Measurements from ENCODE around the gene DLGAP3.
A peak's percentile ranks its signal among the peaks of the same experiment; 100 is the strongest.

DLGAP3 gene

DNA sequence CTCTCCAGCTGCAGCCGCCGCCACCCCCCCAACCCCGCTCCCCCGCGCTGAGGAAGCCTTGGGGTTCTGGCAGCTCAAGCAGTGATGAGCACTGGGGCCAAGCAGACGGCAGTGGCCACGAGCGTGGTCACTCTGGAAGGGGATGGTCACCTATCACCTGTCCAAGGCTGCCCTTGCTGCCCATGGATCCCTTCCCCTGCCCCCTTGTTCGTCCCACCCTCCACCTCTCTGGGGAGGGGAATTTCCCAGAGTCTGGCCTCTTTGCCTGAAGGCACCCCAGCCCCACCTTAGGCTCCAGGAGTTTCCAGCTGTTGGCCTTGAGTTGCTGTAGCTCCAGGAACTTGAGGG, 62.7 kb downstream of the DLGAP3 start:
- no peak overlapping the region for H3K27ac ChIP-seq (replicated peaks; ENCODE audit: low read length)
- H3K23ac ChIP-seq (ENCODE audit: low read depth, low read length, poor library complexity): peak overlapping the region; percentile 70
- H2BK120ac ChIP-seq (ENCODE audit: low read depth, low read length): no peak overlapping the region
- no peak overlapping the region for H3K14ac ChIP-seq (ENCODE audit: low read length)
- peak overlapping the region; percentile 6 for H3K18ac ChIP-seq (ENCODE audit: low read length)
- no peaks in the 10 kb centered on the region for H3K79me1 ChIP-seq (ENCODE audit: low read depth, low read length)
- H3K27me3 ChIP-seq (ENCODE audit: control insufficient read depth in 3 of 3, insufficient read depth in 3 of 3, low read depth in 1 of 3, low read length in 3 of 3): peaks cover 0 to 30% (median 4%) of the 10 kb centered on the region in 3 experiments
- no peaks in the 10 kb centered on the region for H3K9me3 ChIP-seq (replicated peaks in 1 of 2; ENCODE audit: control insufficient read depth in 2 of 2, insufficient read depth in 1 of 2, low read depth in 1 of 2, low read length in 2 of 2)
- no peak overlapping the region for H3K9ac ChIP-seq (ENCODE audit: low read depth, low read length, poor library complexity)
- no peak overlapping the region for H4K8ac ChIP-seq (ENCODE audit: low read depth, low read length)
- H3K4me1 ChIP-seq (ENCODE audit: control insufficient read depth in 2 of 2, insufficient read depth in 1 of 2, low read depth in 1 of 2, low read length in 2 of 2): peaks cover 0 to 1% of the 10 kb centered on the region in 2 donors
- no peak overlapping the region for H4K91ac ChIP-seq (ENCODE audit: low read depth, low read length, poor library complexity)
- peak overlapping the region; percentile 93 for H2AFZ ChIP-seq (ENCODE audit: low read length)
- no peak overlapping the region for H3K4ac ChIP-seq (ENCODE audit: low read length)
- no peak overlapping the region for H3K4me2 ChIP-seq (ENCODE audit: insufficient read depth, low read length, poor library complexity, severe bottlenecking)
- H3K4me3 ChIP-seq (ENCODE audit: low read length in 2 of 2): no peak overlapping the region
- H3K36me3 ChIP-seq (replicated peaks in 1 of 2; ENCODE audit: control insufficient read depth in 2 of 2, insufficient read depth in 2 of 2, low read length in 2 of 2): no peaks in the 10 kb centered on the region
- H2AK5ac ChIP-seq (ENCODE audit: low read depth, low read length): peak overlapping the region; percentile 60
- WGBS, 2 donors (ENCODE audit: extremely low coverage in 2 of 2, insufficient read length in 2 of 2, insufficient replicate concordance in 1 of 2): no CpG with 5 or more reads among the region's 9 CpGs
- DNase-seq (ENCODE audit: low spot score): no peak
- H2BK5ac ChIP-seq (ENCODE audit: low read length): no peak overlapping the region
- H2BK12ac ChIP-seq (ENCODE audit: low read length): no peak overlapping the region
- H2BK15ac ChIP-seq (ENCODE audit: low read length): no peak overlapping the region

DNA sequence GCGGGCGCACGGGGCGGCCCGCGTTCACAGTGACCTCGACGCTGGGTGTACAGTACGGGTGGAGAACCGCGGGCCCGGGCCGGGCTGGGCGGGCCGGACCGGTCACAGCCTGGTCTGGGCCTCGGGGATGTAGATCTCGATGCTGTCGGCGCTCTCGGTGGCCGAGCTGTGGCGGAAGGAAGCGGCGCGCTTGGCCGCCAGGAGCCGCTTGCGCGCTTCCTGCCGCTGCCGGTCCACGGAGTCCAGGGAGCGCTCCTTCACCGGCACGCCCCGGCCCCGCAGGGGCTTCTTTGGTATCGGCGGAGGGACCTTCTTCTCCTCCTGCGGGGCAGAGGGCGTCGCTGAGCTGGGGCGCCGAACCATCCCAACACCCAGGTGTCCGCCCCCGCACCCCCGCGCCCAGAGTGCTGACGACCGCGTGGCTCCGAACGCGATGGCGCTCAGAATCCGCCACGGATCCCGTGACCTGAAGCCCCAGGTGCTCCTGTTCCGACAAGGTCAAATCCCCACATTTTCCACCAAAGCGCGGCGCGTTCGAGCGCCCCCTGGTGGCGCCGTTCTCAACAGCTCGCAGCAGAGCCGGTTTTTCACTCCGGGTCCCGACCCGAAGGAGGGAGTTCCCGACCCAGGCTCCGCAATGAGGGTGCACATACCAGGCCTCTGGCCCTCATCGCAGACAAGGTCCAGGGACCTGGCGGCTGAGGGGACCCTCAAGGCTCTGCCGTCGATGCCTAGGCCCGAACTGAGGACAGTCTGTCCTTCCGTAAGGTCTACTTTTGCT, 63.3 kb downstream of the DLGAP3 start:
- H3K79me1 ChIP-seq (ENCODE audit: low read depth, low read length): no peaks in the 10 kb centered on the region
- H2BK12ac ChIP-seq (ENCODE audit: low read length): no peak overlapping the region
- peaks cover 0 to 30% (median 4%) of the 10 kb centered on the region in 3 experiments for H3K27me3 ChIP-seq (ENCODE audit: control insufficient read depth in 3 of 3, insufficient read depth in 3 of 3, low read depth in 1 of 3, low read length in 3 of 3)
- H3K36me3 ChIP-seq (replicated peaks in 1 of 2; ENCODE audit: control insufficient read depth in 2 of 2, insufficient read depth in 2 of 2, low read length in 2 of 2): no peaks in the 10 kb centered on the region
- no peak overlapping the region for H2BK5ac ChIP-seq (ENCODE audit: low read length)
- H4K91ac ChIP-seq (ENCODE audit: low read depth, low read length, poor library complexity): no peak overlapping the region
- peak; percentile 80 for DNase-seq (ENCODE audit: low spot score)
- H3K27ac ChIP-seq (replicated peaks; ENCODE audit: low read length): no peak overlapping the region
- H4K8ac ChIP-seq (ENCODE audit: low read depth, low read length): peak overlapping the region; percentile 9
- H2BK120ac ChIP-seq (ENCODE audit: low read depth, low read length): no peak overlapping the region
- peak overlapping the region; percentile 39 to 83 for H3K4me3 ChIP-seq (ENCODE audit: low read length in 2 of 2)
- peak overlapping the region; percentile 25 for H3K14ac ChIP-seq (ENCODE audit: low read length)
- H2AFZ ChIP-seq (ENCODE audit: low read length): peak overlapping the region; percentile 93
- no peak overlapping the region for H3K4ac ChIP-seq (ENCODE audit: low read length)
- H3K9me3 ChIP-seq (replicated peaks in 1 of 2; ENCODE audit: control insufficient read depth in 2 of 2, insufficient read depth in 1 of 2, low read depth in 1 of 2, low read length in 2 of 2): no peaks in the 10 kb centered on the region
- H3K4me2 ChIP-seq (ENCODE audit: insufficient read depth, low read length, poor library complexity, severe bottlenecking): peak overlapping the region; percentile 96
- H2BK15ac ChIP-seq (ENCODE audit: low read length): no peak overlapping the region
- peak overlapping the region; percentile 70 for H3K23ac ChIP-seq (ENCODE audit: low read depth, low read length, poor library complexity)
- WGBS, 2 donors (ENCODE audit: extremely low coverage in 2 of 2, insufficient read length in 2 of 2, insufficient replicate concordance in 1 of 2): no CpG with 5 or more reads among the region's 81 CpGs
- peak overlapping the region; percentile 66 for H3K9ac ChIP-seq (ENCODE audit: low read depth, low read length, poor library complexity)
- H3K4me1 ChIP-seq (ENCODE audit: control insufficient read depth in 2 of 2, insufficient read depth in 1 of 2, low read depth in 1 of 2, low read length in 2 of 2): peaks cover 0 to 1% of the 10 kb centered on the region in 2 donors
- peak overlapping the region; percentile 64 for H2AK5ac ChIP-seq (ENCODE audit: low read depth, low read length)
- peak overlapping the region; percentile 86 for H3K18ac ChIP-seq (ENCODE audit: low read length)

DNA sequence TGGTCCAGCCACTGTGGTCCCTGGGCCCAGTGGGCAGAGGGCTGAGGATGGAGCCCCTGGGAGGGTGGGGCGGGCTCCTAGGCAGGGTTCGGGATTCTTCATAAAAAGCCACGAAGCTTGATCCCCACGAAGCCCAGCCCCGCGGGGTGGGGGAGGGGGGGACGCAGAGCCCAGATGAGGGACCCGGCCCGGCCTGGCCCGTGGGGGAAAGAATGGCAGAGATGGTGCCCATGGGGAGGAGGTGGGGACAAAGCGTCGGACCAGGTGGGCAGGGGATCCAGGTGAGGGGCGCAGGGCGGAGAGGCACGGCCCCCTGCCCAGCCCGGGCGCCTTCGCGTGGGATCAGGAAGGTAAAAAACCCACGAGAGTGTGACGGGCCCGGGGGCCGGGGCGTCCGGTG, 63.9 kb downstream of the DLGAP3 start:
- DNase-seq (ENCODE audit: low spot score): no peak
- H3K4me1 ChIP-seq (ENCODE audit: control insufficient read depth in 2 of 2, insufficient read depth in 1 of 2, low read depth in 1 of 2, low read length in 2 of 2): peaks cover 0 to 1% of the 10 kb centered on the region in 2 donors
- H3K36me3 ChIP-seq (replicated peaks in 1 of 2; ENCODE audit: control insufficient read depth in 2 of 2, insufficient read depth in 2 of 2, low read length in 2 of 2): no peaks in the 10 kb centered on the region
- peak overlapping the region; percentile 29 for H3K4ac ChIP-seq (ENCODE audit: low read length)
- peak overlapping the region; percentile 86 for H3K18ac ChIP-seq (ENCODE audit: low read length)
- no peaks in the 10 kb centered on the region for H3K79me1 ChIP-seq (ENCODE audit: low read depth, low read length)
- H2BK120ac ChIP-seq (ENCODE audit: low read depth, low read length): no peak overlapping the region
- peak overlapping the region; percentile 9 for H4K8ac ChIP-seq (ENCODE audit: low read depth, low read length)
- no peak overlapping the region for H2BK12ac ChIP-seq (ENCODE audit: low read length)
- no peak overlapping the region for H2BK5ac ChIP-seq (ENCODE audit: low read length)
- H4K91ac ChIP-seq (ENCODE audit: low read depth, low read length, poor library complexity): no peak overlapping the region
- peak overlapping the region; percentile 21 for H3K23ac ChIP-seq (ENCODE audit: low read depth, low read length, poor library complexity)
- H2AK5ac ChIP-seq (ENCODE audit: low read depth, low read length): peak overlapping the region; percentile 64
- H2BK15ac ChIP-seq (ENCODE audit: low read length): no peak overlapping the region
- no CpG with 5 or more reads among the region's 25 CpGs for WGBS, 2 donors (ENCODE audit: extremely low coverage in 2 of 2, insufficient read length in 2 of 2, insufficient replicate concordance in 1 of 2)
- H2AFZ ChIP-seq (ENCODE audit: low read length): peak overlapping the region; percentile 93
- no peaks in the 10 kb centered on the region for H3K9me3 ChIP-seq (replicated peaks in 1 of 2; ENCODE audit: control insufficient read depth in 2 of 2, insufficient read depth in 1 of 2, low read depth in 1 of 2, low read length in 2 of 2)
- peak overlapping the region; percentile 25 for H3K14ac ChIP-seq (ENCODE audit: low read length)
- H3K27ac ChIP-seq (replicated peaks; ENCODE audit: low read length): no peak overlapping the region
- H3K9ac ChIP-seq (ENCODE audit: low read depth, low read length, poor library complexity): peak overlapping the region; percentile 66
- H3K27me3 ChIP-seq (ENCODE audit: control insufficient read depth in 3 of 3, insufficient read depth in 3 of 3, low read depth in 1 of 3, low read length in 3 of 3): peaks cover 0 to 30% (median 4%) of the 10 kb centered on the region in 3 experiments
- peak overlapping the region in 1 of 2 donors; percentile 83 for H3K4me3 ChIP-seq (ENCODE audit: low read length in 2 of 2)
- H3K4me2 ChIP-seq (ENCODE audit: insufficient read depth, low read length, poor library complexity, severe bottlenecking): peak overlapping the region; percentile 96

DNA sequence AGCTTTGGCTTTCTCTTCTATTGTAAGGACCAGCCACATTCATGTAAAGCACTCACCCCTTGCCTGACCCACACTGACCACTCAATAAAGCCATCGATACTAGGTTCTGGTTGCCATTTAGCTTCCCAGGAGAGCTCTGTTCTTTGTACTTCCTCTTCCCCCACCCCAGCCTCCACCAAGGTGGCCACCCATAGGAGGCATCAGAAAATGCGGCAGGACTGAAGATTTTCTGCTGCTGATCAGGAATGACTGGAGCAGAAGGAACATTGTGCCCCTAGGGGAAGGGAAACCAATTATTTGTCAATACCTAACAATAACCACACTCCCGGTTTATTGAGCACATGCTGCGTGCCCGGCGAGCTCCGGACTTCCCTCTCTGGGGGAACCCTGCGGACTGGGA, 64.7 kb downstream of the DLGAP3 start:
- H2AK5ac ChIP-seq (ENCODE audit: low read depth, low read length): no peak overlapping the region
- no peaks in the 10 kb centered on the region for H3K9me3 ChIP-seq (replicated peaks in 1 of 2; ENCODE audit: control insufficient read depth in 2 of 2, insufficient read depth in 1 of 2, low read depth in 1 of 2, low read length in 2 of 2)
- H3K23ac ChIP-seq (ENCODE audit: low read depth, low read length, poor library complexity): no peak overlapping the region
- no peak overlapping the region for H2AFZ ChIP-seq (ENCODE audit: low read length)
- H3K4me2 ChIP-seq (ENCODE audit: insufficient read depth, low read length, poor library complexity, severe bottlenecking): no peak overlapping the region
- no peak overlapping the region for H4K91ac ChIP-seq (ENCODE audit: low read depth, low read length, poor library complexity)
- peaks cover 0 to 30% (median 4%) of the 10 kb centered on the region in 3 experiments for H3K27me3 ChIP-seq (ENCODE audit: control insufficient read depth in 3 of 3, insufficient read depth in 3 of 3, low read depth in 1 of 3, low read length in 3 of 3)
- no peak overlapping the region for H3K4me3 ChIP-seq (ENCODE audit: low read length in 2 of 2)
- H4K8ac ChIP-seq (ENCODE audit: low read depth, low read length): no peak overlapping the region
- WGBS, 2 donors (ENCODE audit: extremely low coverage in 2 of 2, insufficient read length in 2 of 2, insufficient replicate concordance in 1 of 2): no CpG with 5 or more reads among the region's 8 CpGs
- H2BK15ac ChIP-seq (ENCODE audit: low read length): no peak overlapping the region
- H3K36me3 ChIP-seq (replicated peaks in 1 of 2; ENCODE audit: control insufficient read depth in 2 of 2, insufficient read depth in 2 of 2, low read length in 2 of 2): no peaks in the 10 kb centered on the region
- no peaks in the 10 kb centered on the region for H3K79me1 ChIP-seq (ENCODE audit: low read depth, low read length)
- H2BK120ac ChIP-seq (ENCODE audit: low read depth, low read length): no peak overlapping the region
- H3K14ac ChIP-seq (ENCODE audit: low read length): no peak overlapping the region
- no peak for DNase-seq (ENCODE audit: low spot score)
- peaks cover 0 to 1% of the 10 kb centered on the region in 2 donors for H3K4me1 ChIP-seq (ENCODE audit: control insufficient read depth in 2 of 2, insufficient read depth in 1 of 2, low read depth in 1 of 2, low read length in 2 of 2)
- no peak overlapping the region for H2BK5ac ChIP-seq (ENCODE audit: low read length)
- no peak overlapping the region for H3K27ac ChIP-seq (replicated peaks; ENCODE audit: low read length)
- H3K4ac ChIP-seq (ENCODE audit: low read length): no peak overlapping the region
- no peak overlapping the region for H2BK12ac ChIP-seq (ENCODE audit: low read length)
- no peak overlapping the region for H3K18ac ChIP-seq (ENCODE audit: low read length)
- no peak overlapping the region for H3K9ac ChIP-seq (ENCODE audit: low read depth, low read length, poor library complexity)
